ENCODE data around the gene LHFPL3.

DNA sequence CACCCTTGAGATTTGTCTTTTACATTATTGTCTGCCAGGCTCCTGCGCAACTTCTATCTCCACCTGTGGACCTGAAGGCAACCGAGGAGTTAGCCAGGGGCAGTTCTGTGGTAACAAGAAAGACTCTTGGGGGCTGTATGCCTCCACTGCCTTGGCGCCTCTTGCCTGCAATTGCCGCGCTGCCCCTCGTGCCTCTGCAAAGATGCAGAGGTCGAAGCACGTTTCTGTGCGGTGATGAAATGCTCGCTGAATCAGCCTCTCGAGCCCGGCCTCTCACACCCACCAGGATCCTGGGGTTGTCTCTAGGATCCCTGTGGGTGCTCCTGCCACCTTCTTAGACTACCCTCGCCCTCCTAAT, 486 bp upstream of the LHFPL3 start:
- TF ChIP-seq, protein P1, sequence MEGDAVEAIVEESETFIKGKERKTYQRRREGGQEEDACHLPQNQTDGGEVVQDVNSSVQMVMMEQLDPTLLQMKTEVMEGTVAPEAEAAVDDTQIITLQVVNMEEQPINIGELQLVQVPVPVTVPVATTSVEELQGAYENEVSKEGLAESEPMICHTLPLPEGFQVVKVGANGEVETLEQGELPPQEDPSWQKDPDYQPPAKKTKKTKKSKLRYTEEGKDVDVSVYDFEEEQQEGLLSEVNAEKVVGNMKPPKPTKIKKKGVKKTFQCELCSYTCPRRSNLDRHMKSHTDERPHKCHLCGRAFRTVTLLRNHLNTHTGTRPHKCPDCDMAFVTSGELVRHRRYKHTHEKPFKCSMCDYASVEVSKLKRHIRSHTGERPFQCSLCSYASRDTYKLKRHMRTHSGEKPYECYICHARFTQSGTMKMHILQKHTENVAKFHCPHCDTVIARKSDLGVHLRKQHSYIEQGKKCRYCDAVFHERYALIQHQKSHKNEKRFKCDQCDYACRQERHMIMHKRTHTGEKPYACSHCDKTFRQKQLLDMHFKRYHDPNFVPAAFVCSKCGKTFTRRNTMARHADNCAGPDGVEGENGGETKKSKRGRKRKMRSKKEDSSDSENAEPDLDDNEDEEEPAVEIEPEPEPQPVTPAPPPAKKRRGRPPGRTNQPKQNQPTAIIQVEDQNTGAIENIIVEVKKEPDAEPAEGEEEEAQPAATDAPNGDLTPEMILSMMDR (IDR thresholded peaks at IDR 0.05): no peak
- no peak for TF ChIP-seq POLR2A (IDR thresholded peaks at IDR 0.05)

Data from right lobe of liver (tissue), 4 donors.